ENCODE data around the gene ATG16L2.
"Not testable (repeated sequence)": the region's sequence is repeated elsewhere in the genome, so short reads cannot be mapped to it uniquely, and the experiment has no call there.

Gene ATG16L2

GRCh38 chr11:72807021-72807693, 7.1 kb upstream of the ATG16L2 start:
- no peak for DNase-seq

GRCh38 chr11:72807792-72808191, 6.4 kb upstream of the ATG16L2 start:
- DNase-seq: no peak

GRCh38 chr11:72808331-72808798, 5.8 kb upstream of the ATG16L2 start:
- DNase-seq: no peak

- DNase-seq: not testable (repeated sequence)
Measured at GRCh38 chr11:72811686-72812085, 2.5 kb upstream of the ATG16L2 start.

GRCh38 chr11:72812604-72812966, 1.6 kb upstream of the ATG16L2 start:
- DNase-seq: peak; percentile 71

- DNase-seq: no peak
Measured at GRCh38 chr11:72812967-72813739, 1.1 kb upstream of the ATG16L2 start.

GRCh38 chr11:72813740-72814285, 398 bp upstream of the ATG16L2 start:
- peak; percentile 5 for DNase-seq

- peak; percentile 7 for DNase-seq
Measured at GRCh38 chr11:72815110-72815618, 953 bp downstream of the ATG16L2 start.

- DNase-seq: no peak
Measured at GRCh38 chr11:72816404-72816990, 2.3 kb downstream of the ATG16L2 start.

- DNase-seq: no peak
Measured at GRCh38 chr11:72817966-72818365, 3.8 kb downstream of the ATG16L2 start.

- DNase-seq: no peak
Measured at GRCh38 chr11:72818971-72819370, 4.8 kb downstream of the ATG16L2 start.

GRCh38 chr11:72820439-72821139, 6.4 kb downstream of the ATG16L2 start:
- DNase-seq: no peak

GRCh38 chr11:72821221-72821919, 7.2 kb downstream of the ATG16L2 start:
- DNase-seq: no peak

- peak; percentile 37 for DNase-seq
Measured at GRCh38 chr11:72821920-72822799, 7.9 kb downstream of the ATG16L2 start.

GRCh38 chr11:72823105-72823804, 9.0 kb downstream of the ATG16L2 start:
- DNase-seq: no peak

GRCh38 chr11:72824020-72824419, 9.8 kb downstream of the ATG16L2 start:
- no peak for DNase-seq

GRCh38 chr11:72824811-72825505, 10.7 kb downstream of the ATG16L2 start:
- no peak for DNase-seq

- DNase-seq: no peak
Measured at GRCh38 chr11:72825661-72826060, 11.4 kb downstream of the ATG16L2 start.

- no peak for DNase-seq
Measured at GRCh38 chr11:72826191-72826941, 12.2 kb downstream of the ATG16L2 start.

Data from NCI-H187 treated with DMSO at 0.1 percent for 48 hours (cell line).